HepG2 (cell line): ENCODE data around the gene TMEM134. TPM values are rescaled to one million over a fixed set of nuclear protein-coding genes. Genes with fewer than 3 reads are reported as not detected.

ENCODE experiments used
- CBX2 ChIP-seq, 2 experiments: fragments of 200-600 bp in 1 of 2; sonication (generic); formaldehyde crosslinking in 1 of 2; IDR thresholded peaks; 2 replicates each; pipeline versions ENCODE4 v1.7.0 to v1.8.1; 2018 to 2022; ENCODE audit warnings: low read depth in 2 of 2, low read length in 1 of 2, mild to moderate bottlenecking in 1 of 2, missing genetic modification reagents in 1 of 2
- CREM ChIP-seq, 2 experiments: sonication (generic) in 1 of 2; formaldehyde crosslinking in 1 of 2; IDR thresholded peaks; 2 replicates each; pipeline versions ENCODE4 v1.4.0 to v1.6.1; 2016 to 2020; ENCODE audit warnings: antibody characterized with exemption in 1 of 2, mild to moderate bottlenecking in 1 of 2, missing genetic modification reagents in 1 of 2
- DMAP1 ChIP-seq: IDR thresholded peaks from 2 replicates; pipeline ENCODE4 v1.6.1; 2016
- GATAD1 ChIP-seq: IDR thresholded peaks from 2 replicates; pipeline ENCODE4 v1.6.1; 2016; ENCODE audit warnings: missing genetic modification reagents, missing compliant biosample characterization
- HBP1 ChIP-seq: IDR thresholded peaks from 2 replicates; pipeline ENCODE4 v1.6.1; 2016; ENCODE audit warnings: low read depth, control low read depth
- JUN ChIP-seq: sonication (generic); formaldehyde crosslinking; IDR thresholded peaks from 2 replicates; pipeline ENCODE4 v1.4.0; 2020; ENCODE audit warnings: mild to moderate bottlenecking, missing genetic modification reagents
- NONO ChIP-seq, 2 experiments: fragments of 450-650 bp in 1 of 2; sonication (generic) in 1 of 2; formaldehyde crosslinking in 1 of 2; IDR thresholded peaks in 1 of 2; conservative IDR thresholded peaks in 1 of 2; 2 replicates each; pipeline versions ENCODE4 v1.6.1 to v1.8.0; 2017 to 2022; ENCODE audit warnings: mild to moderate bottlenecking in 1 of 2, missing genetic modification reagents in 1 of 2, moderate library complexity in 1 of 2
- POGK ChIP-seq: sonication (generic); formaldehyde crosslinking; conservative IDR thresholded peaks from 2 replicates; pipeline ENCODE4 v1.8.0; 2022; ENCODE audit warnings: mild to moderate bottlenecking, moderate library complexity, missing genetic modification reagents
- SALL1 ChIP-seq: sonication (generic); formaldehyde crosslinking; IDR thresholded peaks from 2 replicates; pipeline ENCODE4 v1.8.0; 2022; ENCODE audit warnings: mild to moderate bottlenecking, missing genetic modification reagents
- TEAD3 ChIP-seq: optimal IDR thresholded peaks from 2 replicates; pipeline ENCODE3; 2016; ENCODE audit warnings: borderline replicate concordance
- ZNF121 ChIP-seq: sonication (generic); formaldehyde crosslinking; IDR thresholded peaks from 2 replicates; pipeline ENCODE4 v1.5.0; 2020; ENCODE audit warnings: mild to moderate bottlenecking, missing genetic modification reagents
- ZNF160 ChIP-seq: sonication (generic); formaldehyde crosslinking; IDR thresholded peaks from 2 replicates; pipeline ENCODE4 v1.8.0; 2022; ENCODE audit warnings: mild to moderate bottlenecking, inconsistent platforms, missing genetic modification reagents
- ZNF180 ChIP-seq: sonication (generic); formaldehyde crosslinking; IDR thresholded peaks from 2 replicates; pipeline ENCODE4 v1.4.0; 2020; ENCODE audit warnings: low read depth, missing genetic modification reagents, borderline replicate concordance
- ZNF232 ChIP-seq: sonication (generic); formaldehyde crosslinking; IDR thresholded peaks from 2 replicates; pipeline ENCODE4 v1.4.0; 2020; ENCODE audit warnings: missing genetic modification reagents, borderline replicate concordance
- ZNF3 ChIP-seq: IDR thresholded peaks from 2 replicates; pipeline ENCODE4 v1.7.0; 2017; ENCODE audit warnings: inconsistent platforms
- ZNF431 ChIP-seq: sonication (generic); formaldehyde crosslinking; IDR thresholded peaks from 2 replicates; pipeline ENCODE4 v1.9.0; 2022; ENCODE audit warnings: missing genetic modification reagents, low read depth, mild to moderate bottlenecking, borderline replicate concordance
- ZNF432 ChIP-seq: sonication (generic); formaldehyde crosslinking; IDR thresholded peaks from 2 replicates; pipeline ENCODE4 v1.5.0; 2020; ENCODE audit warnings: missing genetic modification reagents, mild to moderate bottlenecking, borderline replicate concordance
- polyA plus RNA-seq, 8 experiments: library from polyadenylated mRNA; depleted of rRNA in 3 of 8; stranded (reverse) in 7 of 8; unstranded in 1 of 8; fragments of >200 nt; fragmentation: Illumina TruSeq in 4 of 8; extraction: Trizol in 4 of 8; gene quantifications; 2 replicates each; pipeline versions ENCODE4 v1.2.1 to v1.2.3, GENCODE V29; 2011 to 2016; ENCODE audit warnings: low read depth in 4 of 8, missing spikeins in 1 of 8, mixed read lengths in 1 of 8; ENCODE audit not compliant: insufficient read depth in 1 of 8
- total RNA-seq, 5 experiments: library from RNA; depleted of rRNA; stranded (reverse); fragments of >200 nt; fragmentation: Illumina TruSeq; extraction: Trizol; gene quantifications; 2 replicates each; pipeline ENCODE4 v1.2.3, GENCODE V29; 2016; ENCODE audit warnings: low read depth in 1 of 5
- TF ChIP-seq, protein P1 (sequence below): sonication (generic); formaldehyde crosslinking; IDR thresholded peaks from 2 replicates; pipeline ENCODE4 v1.4.0; 2020; ENCODE audit warnings: missing genetic modification reagents, mild to moderate bottlenecking, borderline replicate concordance
- TF ChIP-seq, protein P2 (sequence below): sonication (generic); formaldehyde crosslinking; IDR thresholded peaks from 2 replicates; pipeline ENCODE4 v1.4.0; 2020; ENCODE audit warnings: missing genetic modification reagents
- TF ChIP-seq, protein P3 (sequence below): sonication (generic); formaldehyde crosslinking; IDR thresholded peaks from 2 replicates; pipeline ENCODE4 v1.4.0; 2020; ENCODE audit warnings: missing genetic modification reagents

Gene TMEM134
- total and polyA plus RNA-seq, 2 of the 13 experiments (the other 11 are each of a cell fraction or from before 2014, with no cell fraction given): 6.9 to 26.9 TPM

GRCh38 chr11:67505605-67506396 is 36.8 kb upstream of the TMEM134 start (continued):
- TF ChIP-seq, protein P1, sequence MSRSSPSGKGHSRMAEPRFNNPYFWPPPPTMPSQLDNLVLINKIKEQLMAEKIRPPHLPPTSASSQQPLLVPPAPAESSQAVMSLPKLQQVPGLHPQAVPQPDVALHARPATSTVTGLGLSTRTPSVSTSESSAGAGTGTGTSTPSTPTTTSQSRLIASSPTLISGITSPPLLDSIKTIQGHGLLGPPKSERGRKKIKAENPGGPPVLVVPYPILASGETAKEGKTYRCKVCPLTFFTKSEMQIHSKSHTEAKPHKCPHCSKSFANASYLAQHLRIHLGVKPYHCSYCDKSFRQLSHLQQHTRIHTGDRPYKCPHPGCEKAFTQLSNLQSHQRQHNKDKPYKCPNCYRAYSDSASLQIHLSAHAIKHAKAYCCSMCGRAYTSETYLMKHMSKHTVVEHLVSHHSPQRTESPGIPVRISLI (CRISPR knock-in tag): no peak
- TF ChIP-seq CBX2 (IDR thresholded peaks at IDR 0.05; ENCODE audit: low read depth, low read length): no peak
- TF ChIP-seq CBX2 (CRISPR knock-in tag; IDR thresholded peaks at IDR 0.05; ENCODE audit: low read depth): no peak
- TF ChIP-seq, protein P2, sequence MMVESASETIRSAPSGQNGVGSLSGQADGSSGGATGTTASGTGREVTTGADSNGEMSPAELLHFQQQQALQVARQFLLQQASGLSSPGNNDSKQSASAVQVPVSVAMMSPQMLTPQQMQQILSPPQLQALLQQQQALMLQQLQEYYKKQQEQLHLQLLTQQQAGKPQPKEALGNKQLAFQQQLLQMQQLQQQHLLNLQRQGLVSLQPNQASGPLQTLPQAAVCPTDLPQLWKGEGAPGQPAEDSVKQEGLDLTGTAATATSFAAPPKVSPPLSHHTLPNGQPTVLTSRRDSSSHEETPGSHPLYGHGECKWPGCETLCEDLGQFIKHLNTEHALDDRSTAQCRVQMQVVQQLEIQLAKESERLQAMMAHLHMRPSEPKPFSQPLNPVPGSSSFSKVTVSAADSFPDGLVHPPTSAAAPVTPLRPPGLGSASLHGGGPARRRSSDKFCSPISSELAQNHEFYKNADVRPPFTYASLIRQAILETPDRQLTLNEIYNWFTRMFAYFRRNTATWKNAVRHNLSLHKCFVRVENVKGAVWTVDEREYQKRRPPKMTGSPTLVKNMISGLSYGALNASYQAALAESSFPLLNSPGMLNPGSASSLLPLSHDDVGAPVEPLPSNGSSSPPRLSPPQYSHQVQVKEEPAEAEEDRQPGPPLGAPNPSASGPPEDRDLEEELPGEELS: 0 out of 2 replicates have a peak, but pooled peaks have one; percentile 25
- 0 out of 2 replicates have a peak, but pooled peaks have one; percentile 45 for TF ChIP-seq JUN (CRISPR knock-in tag)
- TF ChIP-seq ZNF160 (CRISPR knock-in tag): no peak
- peak; percentile 30 for TF ChIP-seq TEAD3 (CRISPR knock-in tag)
- no peak for TF ChIP-seq ZNF180 (CRISPR knock-in tag)
- TF ChIP-seq NONO (IDR thresholded peaks at IDR 0.05): no peak
- 0 out of 2 replicates have a peak, but pooled peaks have one; percentile 69 for TF ChIP-seq NONO (CRISPR knock-in tag; conservative IDR thresholded peaks at IDR 0.05)
- TF ChIP-seq POGK (CRISPR knock-in tag): no peak; the same call in 1 of the 2 replicates
- TF ChIP-seq ZNF121 (CRISPR knock-in tag): no peak
- TF ChIP-seq ZNF432 (CRISPR knock-in tag): no peak
- peak; percentile 35; the same call in 1 of the 2 replicates for TF ChIP-seq DMAP1 (CRISPR knock-in tag)
- TF ChIP-seq SALL1 (CRISPR knock-in tag): no peak
- peak; percentile 23; the same call in 1 of the 2 replicates for TF ChIP-seq GATAD1 (CRISPR knock-in tag)
- peak; percentile 83; the same call in 1 of the 2 replicates for TF ChIP-seq HBP1 (CRISPR knock-in tag)
- TF ChIP-seq ZNF232 (CRISPR knock-in tag): no peak
- TF ChIP-seq ZNF3 (CRISPR knock-in tag): no peak
- TF ChIP-seq, protein P3, sequence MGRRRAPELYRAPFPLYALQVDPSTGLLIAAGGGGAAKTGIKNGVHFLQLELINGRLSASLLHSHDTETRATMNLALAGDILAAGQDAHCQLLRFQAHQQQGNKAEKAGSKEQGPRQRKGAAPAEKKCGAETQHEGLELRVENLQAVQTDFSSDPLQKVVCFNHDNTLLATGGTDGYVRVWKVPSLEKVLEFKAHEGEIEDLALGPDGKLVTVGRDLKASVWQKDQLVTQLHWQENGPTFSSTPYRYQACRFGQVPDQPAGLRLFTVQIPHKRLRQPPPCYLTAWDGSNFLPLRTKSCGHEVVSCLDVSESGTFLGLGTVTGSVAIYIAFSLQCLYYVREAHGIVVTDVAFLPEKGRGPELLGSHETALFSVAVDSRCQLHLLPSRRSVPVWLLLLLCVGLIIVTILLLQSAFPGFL (CRISPR knock-in tag): no peak
- TF ChIP-seq CREM (IDR thresholded peaks at IDR 0.05): peak; percentile 36; the same call in 1 of the 2 replicates
- TF ChIP-seq CREM (CRISPR knock-in tag; IDR thresholded peaks at IDR 0.05): no peak
- TF ChIP-seq ZNF431 (CRISPR knock-in tag): no peak
